HTR-8/SVneo (cell line): ENCODE measurements around the gene TCFL5.

ENCODE experiments used
- DNase-seq: peaks from one replicate; pipeline ENCODE4 v3.0.0; 2011; ENCODE audit warnings: low spot score, mixed read lengths; ENCODE audit not compliant: insufficient read length
- FAIRE-seq: peaks from 2 replicates; lab custom pipeline; 2011; peaks lifted over from hg19 to GRCh38; lab: Jason Lieb, UNC

The TCFL5 gene

DNA sequence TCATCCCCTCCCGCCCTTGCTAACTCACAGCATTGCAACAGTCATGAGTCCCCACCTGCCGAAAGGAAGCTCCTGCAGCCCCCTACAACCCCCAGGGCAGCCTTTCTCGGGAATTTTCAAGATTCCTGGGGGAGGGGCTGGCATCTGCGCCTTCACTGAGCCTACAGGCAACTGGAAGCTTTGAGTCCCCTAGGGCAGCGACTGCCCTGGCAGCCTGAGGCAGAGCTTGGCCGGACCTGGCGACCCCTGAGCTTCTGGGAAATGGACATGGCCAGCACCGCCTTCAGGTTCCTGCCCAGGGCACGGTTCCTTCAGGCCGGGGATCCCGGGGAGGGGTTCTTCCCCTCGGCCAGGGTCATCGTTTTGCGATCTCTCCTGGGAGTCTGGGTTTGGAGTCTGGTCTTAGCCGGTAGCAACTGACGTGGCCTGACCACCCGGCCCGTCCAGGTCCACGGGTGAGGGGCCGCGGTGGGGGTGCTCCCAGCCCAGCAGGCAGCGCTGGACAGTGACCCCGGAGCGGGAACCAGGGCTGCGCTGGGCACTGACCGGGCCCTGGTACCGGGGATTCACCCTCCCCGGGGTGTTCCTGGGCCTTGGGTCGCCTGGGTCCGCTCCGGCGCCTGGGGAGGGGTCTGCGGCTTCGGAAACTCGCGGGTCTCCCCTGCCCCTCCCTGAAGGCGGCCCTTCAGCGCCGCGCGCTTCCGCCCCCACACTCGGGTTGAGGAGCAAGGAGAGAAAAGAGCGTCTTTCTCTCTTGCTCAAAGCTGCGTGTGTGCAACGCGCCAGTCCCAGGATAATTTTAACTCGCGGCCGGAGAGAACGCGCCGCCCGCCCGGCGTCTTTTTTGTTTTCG, 45.4 kb downstream of the TCFL5 start:
- peak; percentile 64 for DNase-seq
- FAIRE-seq, result peak; percentile 9

DNA sequence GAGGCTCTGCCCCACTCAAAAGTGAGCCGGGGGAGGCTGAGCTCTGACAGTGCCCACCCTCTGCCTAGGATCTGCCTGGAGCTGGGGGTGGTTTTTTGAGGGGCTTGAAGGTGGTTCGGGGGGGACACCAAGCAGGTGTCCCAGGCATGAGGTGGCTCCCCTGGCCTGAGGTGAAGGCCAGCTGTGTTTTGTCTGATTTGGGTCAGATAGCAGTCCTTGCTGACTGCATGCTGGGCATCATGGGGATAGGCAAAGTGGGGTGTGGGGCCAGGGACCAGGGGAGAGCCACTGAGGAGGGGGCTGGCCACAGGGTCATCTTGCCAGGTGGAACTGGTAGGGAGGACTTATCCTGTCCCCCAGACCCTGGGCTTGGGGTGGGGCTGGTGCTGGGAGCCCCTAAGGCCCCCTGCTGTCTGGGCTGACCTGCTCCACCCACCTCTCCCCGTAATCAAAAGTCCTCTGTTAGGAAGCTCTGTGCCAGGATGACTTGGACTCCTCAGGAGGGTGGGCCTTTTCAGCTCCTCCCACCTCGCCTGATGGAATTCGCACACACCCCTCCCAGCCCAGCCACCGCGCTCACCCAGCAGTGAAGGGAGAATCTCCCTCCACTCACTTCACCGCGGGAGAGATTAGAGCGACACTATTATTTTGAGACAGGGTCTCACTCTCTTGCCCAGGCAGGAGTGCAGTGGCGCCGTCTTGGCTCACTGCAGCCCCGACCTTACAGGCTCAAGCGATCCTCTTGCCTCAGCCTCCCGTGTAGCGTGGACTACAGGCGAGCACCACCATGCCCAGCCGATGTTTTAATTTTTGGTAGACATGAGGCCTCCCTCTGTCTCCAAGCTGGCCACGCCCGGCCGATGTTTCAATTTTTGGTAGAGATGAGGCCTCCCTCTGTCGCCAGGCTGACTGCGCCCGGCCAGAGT, 46.3 kb downstream of the TCFL5 start:
- FAIRE-seq (peak; percentile 90), DNase-seq (peak; percentile 85)

DNA sequence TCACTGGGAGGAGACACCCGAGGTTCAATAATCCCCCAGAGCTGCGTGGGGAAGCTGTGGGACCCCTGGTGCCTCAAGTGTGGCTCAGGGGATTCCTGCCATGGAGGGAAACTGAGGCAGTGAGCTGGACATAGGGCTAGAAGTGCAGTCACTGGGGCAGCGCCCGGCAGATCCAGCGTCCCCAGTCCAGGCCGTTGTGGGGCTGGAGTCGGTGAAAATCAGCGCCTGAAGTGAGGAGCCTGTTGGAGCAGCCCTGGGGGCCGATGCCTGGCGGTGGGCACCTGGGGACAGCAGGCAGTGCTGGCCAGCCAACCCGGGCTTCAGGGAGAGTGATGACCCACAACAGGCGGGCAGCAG, 46.9 kb downstream of the TCFL5 start:
- no peak for DNase-seq
- FAIRE-seq, result no peak

DNA sequence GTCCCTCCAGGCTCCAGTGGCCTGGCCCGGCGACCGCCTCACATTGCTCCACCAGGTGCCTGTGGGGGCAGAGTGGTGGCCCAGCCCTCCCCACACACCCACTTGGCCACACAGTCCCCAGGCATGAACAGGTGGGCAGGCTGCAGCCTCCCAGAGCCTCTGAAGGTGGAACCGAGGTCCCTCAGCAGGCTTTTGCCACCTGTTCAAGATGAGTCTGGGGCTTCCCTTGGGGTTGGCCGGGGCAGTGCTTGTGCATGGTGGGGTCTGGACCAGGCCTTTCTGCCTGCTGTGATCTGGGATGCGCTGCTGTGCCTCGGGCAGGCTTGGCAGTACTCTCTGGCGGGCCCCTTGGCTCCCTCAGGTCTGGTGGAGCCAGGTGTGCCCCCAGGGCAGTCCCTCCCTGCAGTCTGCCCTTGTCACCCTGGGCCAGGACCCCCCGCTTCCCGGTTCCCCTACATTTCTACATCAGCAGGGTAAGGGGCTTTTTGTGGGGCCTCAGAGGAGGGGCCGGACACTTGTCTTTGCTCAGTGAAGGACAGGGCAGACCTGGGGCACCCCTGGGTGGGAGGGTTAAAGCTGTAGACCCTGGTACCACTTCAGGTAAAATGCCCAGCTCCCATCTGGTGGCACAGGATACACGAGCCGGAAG, 47.4 kb downstream of the TCFL5 start:
- FAIRE-seq, result peak; percentile 38

DNA sequence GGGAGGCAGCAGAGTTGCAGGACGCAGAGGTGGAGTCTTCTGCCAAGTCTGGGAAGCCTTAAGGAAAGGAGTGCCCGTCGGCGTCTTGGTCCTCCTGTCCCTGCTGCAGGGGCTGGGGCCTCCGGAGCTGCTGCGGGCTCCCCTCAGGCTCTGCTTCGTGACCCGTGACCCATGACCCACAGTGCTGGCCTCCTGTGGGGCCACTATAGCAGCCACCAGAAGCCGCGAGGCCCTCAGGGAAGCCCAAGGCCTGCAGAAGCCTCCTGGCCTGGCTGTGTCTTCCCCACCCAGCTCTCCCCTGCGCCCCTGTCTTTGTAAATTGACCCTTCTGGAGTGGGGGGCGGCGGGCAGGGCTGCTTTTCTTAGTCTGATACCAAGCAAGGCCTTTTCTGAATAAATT, 48.0 kb downstream of the TCFL5 start:
- DNase-seq (no peak), FAIRE-seq (no peak)

More for the DNA sequence above, 47.4 kb downstream of the TCFL5 start:
- no peak for DNase-seq

DNA sequence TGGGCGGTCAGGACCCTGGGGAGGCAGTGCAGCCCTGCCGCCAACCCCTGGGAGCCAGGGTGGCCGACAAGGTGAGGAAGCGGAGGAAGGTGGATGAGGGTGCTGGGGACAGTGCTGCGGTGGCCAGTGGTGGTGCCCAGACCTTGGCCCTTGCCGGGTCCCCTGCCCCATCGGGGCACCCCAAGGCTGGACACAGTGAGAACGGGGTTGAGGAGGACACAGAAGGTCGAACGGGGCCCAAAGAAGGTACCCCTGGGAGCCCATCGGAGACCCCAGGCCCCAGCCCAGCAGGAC, 48.8 kb downstream of the TCFL5 start:
- DNase-seq (no peak), FAIRE-seq (no peak)

DNA sequence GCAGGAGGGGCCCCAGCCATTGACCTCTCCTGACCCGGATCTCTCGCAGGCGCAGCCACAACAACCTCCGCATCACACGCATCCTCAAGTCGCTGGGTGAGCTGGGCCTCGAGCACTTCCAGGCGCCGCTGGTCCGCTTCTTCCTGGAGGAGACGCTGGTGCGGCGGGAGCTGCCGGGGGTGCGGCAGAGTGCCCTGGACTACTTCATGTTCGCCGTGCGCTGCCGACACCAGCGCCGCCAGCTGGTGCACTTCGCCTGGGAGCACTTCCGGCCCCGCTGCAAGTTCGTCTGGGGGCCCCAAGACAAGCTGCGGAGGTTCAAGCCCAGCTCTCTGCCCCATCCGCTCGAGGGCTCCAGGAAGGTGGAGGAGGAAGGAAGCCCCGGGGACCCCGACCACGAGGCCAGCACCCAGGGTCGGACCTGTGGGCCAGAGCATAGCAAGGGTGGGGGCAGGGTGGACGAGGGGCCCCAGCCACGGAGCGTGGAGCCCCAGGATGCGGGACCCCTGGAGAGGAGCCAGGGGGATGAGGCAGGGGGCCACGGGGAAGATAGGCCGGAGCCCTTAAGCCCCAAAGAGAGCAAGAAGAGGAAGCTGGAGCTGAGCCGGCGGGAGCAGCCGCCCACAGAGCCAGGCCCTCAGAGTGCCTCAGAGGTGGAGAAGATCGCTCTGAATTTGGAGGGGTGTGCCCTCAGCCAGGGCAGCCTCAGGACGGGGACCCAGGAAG, 49.3 kb downstream of the TCFL5 start:
- FAIRE-seq (no peak), DNase-seq (no peak)

DNA sequence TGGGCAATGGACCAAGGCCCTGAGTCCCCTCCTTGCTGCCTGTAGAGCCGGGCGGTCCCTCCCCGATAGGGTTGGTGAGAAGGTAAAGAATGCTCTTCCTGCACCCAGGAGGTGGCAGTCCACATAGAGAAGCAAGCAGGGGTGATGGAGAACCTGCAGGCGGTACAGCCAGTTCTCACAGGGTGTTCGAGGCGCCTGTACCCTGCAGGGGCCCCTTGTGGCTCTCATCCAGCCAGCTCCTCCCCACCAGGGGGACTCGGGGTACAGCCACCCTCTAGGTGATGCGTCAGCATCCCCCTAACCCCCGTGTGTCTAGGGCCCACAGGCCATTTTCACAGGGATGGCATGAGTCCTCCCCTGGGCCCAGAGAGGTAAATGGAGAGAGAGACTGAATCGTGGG, 49.9 kb downstream of the TCFL5 start:
- FAIRE-seq (no peak), DNase-seq (no peak)

DNA sequence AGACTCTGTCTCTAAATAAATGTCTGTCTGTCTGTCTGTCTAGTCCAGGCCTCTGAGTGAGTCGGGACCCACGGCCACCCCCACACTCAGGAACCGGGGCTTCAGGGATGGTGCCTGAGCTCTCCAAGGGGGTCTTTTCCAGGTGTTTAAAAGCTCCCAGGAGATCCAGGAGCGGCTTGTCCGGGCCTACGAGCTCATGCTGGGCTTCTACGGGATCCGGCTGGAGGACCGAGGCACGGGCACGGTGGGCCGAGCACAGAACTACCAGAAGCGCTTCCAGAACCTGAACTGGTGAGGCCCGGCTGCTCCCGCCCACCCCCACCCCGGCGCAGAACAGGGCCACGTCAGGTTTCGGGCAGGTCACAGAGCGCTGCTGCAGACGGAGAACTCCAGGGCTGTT, 50.3 kb downstream of the TCFL5 start:
- FAIRE-seq (no peak), DNase-seq (no peak)

DNA sequence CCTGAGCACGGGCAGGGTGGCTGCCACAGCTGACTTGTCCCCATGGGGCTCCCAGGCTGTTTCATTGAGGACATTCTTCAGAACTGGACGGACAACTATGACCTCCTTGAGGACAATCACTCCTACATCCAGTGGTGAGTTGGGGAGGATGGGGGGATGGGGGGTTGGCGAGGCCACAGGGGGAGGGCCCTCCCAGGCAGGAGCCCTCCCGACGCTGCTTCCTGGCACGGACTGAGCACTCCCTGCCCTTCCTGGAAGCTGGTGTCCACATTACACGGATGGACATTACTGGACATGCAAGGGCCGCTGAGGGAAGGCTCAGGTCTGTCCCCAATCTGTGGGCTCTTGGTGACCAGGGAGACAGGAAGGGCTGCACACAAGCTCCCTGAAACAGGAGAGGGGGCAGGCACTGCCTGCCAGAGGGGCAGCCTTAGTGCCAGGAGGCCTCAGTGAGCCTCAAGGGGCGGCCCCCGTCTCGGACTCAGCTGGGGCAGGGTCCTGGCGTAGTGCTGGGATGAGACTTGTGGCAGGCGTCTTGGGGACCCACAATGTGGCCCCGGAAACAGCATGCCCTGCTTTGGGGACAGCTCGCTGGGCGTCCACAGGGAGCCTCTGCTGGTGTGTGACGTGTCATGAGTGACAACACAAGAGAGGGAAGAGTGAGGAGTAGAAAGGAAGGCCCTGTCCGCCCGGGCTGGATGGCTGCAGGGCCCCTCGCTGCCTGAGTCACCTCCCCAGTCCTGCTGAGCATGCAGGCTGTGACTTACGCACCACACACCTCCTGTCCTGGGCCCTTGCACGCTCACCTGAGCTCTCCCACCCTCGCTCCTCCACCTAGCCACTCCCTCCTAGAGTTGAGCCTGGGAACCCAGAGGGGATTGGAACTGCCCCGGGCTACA, 51.8 kb downstream of the TCFL5 start:
- peak; percentile 31 for FAIRE-seq
- no peak for DNase-seq

DNA sequence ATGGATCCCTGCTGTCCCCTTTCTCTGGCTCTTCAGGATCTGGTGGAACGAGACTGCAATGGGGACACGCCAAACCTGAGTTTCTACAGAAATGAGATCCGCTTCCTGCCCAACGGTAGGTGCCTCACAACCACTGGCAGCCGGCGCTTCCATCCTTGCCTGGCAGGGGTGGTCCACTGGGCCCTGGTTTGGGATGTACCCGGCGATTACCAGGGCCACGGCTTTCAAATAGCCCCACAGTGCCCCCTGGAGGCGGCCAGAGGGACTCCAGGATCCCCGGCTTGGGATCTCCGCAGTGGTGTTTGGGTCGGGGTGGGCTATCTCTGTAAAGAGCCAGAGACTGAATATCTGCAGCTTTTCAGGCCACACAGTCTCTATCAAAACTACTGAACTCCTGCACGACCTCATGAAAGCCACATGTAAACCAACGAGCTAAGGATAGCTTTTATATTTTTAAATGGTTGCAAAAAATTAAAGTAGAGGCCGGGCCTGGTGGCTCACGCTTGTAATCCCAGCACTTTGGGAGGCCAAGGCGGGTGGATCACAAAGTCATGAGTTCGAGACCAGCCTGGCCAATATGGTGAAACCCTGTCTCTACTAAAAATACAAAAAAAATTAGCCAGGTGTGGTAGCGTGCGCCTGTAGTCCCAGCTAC, 53.3 kb downstream of the TCFL5 start:
- peak; percentile 58 for FAIRE-seq
- DNase-seq, result peak; percentile 95

DNA sequence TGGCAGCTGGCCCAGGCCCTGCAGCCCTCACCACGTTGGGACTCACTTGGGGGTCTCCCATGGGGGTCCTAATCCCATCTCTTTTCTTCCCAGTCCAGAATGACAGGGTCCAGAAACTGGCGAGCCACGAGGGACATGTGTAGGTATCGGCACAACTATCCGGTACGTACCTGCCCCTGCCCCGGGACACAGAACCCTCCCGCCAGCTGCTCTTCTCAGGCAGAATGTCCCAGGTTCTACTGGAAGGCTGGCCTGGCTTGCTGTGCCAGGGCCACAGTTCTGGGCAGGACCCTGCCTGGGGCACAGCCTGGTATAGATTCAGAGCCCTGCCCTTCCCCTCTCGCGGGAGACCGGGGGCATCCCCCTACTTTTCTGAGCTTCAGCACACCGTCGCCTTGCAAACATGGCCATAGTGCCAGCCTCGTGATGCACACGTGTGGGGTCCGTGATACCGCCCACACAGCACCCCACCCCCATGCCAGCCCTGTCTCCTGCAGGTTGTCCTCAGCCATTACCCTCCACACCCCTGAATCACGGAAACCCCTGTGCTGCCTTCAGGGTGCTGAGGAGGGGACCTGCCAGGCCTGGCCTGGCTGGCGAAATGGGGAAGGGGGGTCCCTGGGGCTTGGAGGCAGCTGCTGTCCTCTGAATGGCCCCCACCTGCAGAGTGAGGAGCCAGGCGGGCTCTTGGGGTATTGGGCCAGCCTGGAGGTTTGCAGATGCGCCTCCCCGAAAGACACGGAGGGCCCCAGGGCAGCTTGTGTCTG, 54.0 kb downstream of the TCFL5 start:
- DNase-seq, result no peak

DNA sequence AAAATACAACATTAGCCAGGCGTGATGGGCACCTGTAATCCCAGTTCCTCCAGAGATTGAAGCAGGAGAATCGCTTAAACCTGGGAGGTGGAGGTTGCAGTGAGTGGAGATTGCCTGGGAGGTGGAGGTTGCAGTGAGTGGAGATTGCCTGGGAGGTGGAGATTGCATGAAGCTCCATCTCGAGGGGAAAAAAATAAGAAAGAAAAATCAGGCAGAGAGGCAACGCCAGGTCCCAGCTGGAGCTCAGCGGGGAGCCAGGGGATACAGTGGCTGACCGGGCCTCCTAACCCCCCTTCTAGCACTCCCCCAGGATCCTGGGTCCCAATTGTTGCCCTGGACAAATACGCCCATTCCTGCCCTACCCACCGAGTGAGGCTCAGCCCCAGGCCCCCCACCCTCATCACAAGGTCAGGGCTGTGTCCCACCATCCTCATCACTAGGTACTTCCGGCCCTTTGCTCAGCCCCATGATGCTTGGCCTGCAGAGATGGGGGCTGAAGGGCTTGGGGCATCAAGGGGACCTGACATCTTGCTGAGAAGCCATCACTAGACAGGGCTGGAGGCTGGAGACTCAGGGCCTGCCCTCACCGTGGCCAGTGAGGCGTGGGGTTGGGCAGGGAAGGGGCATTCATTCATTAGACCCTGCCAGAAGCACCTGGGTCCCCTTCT, 55.1 kb downstream of the TCFL5 start:
- no peak for DNase-seq
- peak; percentile 40 for FAIRE-seq

More for the DNA sequence above, 54.0 kb downstream of the TCFL5 start:
- peak; percentile 59 for FAIRE-seq

DNA sequence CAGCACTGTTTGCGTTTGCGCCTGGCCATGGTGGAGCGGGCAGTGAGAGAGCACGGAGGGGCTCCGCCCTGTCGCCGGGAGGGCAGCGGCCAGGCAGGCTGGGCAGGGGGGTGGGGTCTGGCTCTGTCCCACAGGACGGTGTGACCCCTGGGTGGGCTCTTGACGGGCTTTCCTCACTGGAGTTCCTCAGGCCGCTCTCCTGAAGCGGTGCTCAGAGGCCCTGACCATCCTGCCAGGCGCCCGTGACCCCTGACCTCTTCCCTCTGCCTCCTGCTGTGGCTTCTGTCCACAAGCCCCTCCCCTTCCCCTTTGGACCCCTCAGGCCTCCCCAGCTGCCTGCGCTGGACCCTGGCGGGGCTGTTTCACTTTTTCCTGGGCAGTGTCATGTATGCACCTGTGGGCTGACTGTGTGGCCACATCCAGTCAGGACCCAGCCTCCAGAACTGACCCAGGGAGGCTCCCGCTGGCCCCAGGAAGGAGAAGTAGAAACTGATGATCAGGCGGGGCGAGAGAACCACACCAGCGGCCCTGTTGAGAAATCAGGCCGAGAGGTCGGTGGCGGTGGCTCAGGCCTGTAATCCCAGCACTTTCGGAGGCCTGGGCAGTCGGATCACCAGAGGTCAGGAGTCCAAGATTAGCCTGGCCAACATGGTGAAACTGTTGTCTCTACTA, 55.8 kb downstream of the TCFL5 start:
- no peak for DNase-seq
- peak; percentile 46 for FAIRE-seq

DNA sequence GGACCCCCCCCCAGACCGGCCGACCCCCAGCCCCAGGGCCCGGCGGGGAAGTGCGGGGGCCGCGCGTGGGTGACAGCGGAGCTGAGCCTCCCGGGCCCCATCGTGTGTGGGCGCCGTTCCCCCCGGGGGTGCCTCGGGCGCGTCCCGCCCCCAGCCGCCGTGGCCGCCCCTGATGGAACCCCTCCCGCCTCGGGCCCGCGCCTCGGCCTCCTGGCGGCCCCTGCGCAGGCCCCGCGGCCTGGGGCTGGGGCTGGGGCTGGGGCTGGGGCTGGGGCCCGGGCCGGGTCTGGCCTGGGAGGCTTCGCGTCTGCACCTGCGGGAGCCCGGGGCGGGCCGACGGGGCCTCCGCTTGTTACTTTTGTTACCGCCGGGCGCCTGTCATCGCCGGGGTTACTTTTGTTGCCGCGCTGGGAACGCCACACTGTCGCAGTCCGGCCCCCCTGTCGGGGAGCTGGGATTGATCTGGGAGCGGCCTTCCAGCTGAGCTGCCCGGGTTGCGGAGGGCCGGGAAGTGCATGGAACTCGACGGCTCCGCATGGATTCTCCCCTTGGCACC, 56.4 kb downstream of the TCFL5 start:
- FAIRE-seq (no peak), DNase-seq (no peak)

DNA sequence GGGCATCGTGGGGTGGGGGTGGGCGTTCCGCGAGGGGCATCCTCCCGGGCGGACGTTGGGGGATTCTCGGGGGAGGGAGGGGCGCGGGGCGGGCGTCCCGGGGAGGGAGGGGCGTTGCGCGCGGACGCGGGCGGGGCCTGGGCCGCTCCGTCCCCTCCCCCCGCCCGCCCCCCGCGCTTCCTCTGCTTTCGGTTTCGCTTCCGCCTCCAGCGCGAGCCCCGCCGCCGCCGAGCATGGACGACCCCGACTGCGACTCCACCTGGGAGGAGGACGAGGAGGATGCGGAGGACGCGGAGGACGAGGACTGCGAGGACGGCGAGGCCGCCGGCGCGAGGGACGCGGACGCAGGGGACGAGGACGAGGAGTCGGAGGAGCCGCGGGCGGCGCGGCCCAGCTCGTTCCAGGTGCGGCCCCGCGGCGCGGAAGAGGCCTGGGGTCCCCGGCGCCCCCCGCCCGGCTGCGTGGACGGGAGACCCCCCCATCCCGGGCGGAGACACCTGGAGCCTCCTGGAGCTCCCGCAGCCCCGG, 56.9 kb downstream of the TCFL5 start, which contains the start of gene OGFR:
TSS of gene OGFR (plus strand) at position 209 of the 528 bp plus-strand sequence. CDS start at position 234, 25 bp downstream.
- DNase-seq (peak; percentile 86), FAIRE-seq (peak; percentile 76)
